Tibial nerve (tissue), 4 donors: ENCODE results near the gene ATF2.

ENCODE experiments used
- EP300 ChIP-seq, 2 donors: sonication (generic); formaldehyde crosslinking; IDR thresholded peaks; one replicate each; pipeline ENCODE4 v1.6.1; 2017; ENCODE audit warnings: antibody characterized with exemption in 2 of 2, mild to moderate bottlenecking in 1 of 2
- POLR2A ChIP-seq, 2 donors: fragments of 450-650 bp; IDR thresholded peaks; one replicate each; pipeline ENCODE4 v1.6.1; 2017; ENCODE audit warnings: antibody characterized with exemption in 2 of 2, mild to moderate bottlenecking in 2 of 2, moderate library complexity in 2 of 2
- TF ChIP-seq, protein P1 (sequence below), 5 experiments: fragments of 200-600 bp in 3 of 5; fragments of 450-650 bp in 2 of 5; sonication (generic) in 3 of 5; IDR thresholded peaks; one replicate each; pipeline ENCODE4 v1.5.1; 2016 to 2019; ENCODE audit warnings: antibody characterized with exemption in 5 of 5, mild to moderate bottlenecking in 3 of 5, moderate library complexity in 2 of 5

- TF ChIP-seq, protein P1, sequence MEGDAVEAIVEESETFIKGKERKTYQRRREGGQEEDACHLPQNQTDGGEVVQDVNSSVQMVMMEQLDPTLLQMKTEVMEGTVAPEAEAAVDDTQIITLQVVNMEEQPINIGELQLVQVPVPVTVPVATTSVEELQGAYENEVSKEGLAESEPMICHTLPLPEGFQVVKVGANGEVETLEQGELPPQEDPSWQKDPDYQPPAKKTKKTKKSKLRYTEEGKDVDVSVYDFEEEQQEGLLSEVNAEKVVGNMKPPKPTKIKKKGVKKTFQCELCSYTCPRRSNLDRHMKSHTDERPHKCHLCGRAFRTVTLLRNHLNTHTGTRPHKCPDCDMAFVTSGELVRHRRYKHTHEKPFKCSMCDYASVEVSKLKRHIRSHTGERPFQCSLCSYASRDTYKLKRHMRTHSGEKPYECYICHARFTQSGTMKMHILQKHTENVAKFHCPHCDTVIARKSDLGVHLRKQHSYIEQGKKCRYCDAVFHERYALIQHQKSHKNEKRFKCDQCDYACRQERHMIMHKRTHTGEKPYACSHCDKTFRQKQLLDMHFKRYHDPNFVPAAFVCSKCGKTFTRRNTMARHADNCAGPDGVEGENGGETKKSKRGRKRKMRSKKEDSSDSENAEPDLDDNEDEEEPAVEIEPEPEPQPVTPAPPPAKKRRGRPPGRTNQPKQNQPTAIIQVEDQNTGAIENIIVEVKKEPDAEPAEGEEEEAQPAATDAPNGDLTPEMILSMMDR (IDR thresholded peaks at IDR 0.05) = no peak
- TF ChIP-seq EP300 (IDR thresholded peaks at IDR 0.05) (no peak), POLR2A (IDR thresholded peaks at IDR 0.05) (no peak)
Measured at GRCh38 chr2:175166216-175166824, 1.7 kb downstream of the ATF2 start.
